Ectodermal cell (in vitro differentiated cells): ENCODE data around the gene HMX1.

ENCODE experiments used
- H3K27ac ChIP-seq: 2 replicates; pipeline ENCODE4 v1.7.0; 2013; ENCODE audit warnings: mild to moderate bottlenecking, low read depth, low read length; ENCODE audit not compliant: insufficient read depth, poor library complexity, severe bottlenecking
- H3K27me3 ChIP-seq: 2 replicates; pipeline ENCODE4 v1.7.0; 2013; ENCODE audit warnings: mild to moderate bottlenecking, low read length; ENCODE audit not compliant: insufficient read depth, control insufficient read depth, poor library complexity, severe bottlenecking
- H3K36me3 ChIP-seq: one replicate; pipeline ENCODE4 v1.7.0; 2013; ENCODE audit warnings: low read length; ENCODE audit not compliant: control insufficient read depth, insufficient read depth
- H3K4me1 ChIP-seq: one replicate; pipeline ENCODE4 v1.7.0; 2013; ENCODE audit warnings: low read length; ENCODE audit not compliant: control insufficient read depth, insufficient read depth
- H3K4me3 ChIP-seq: 2 replicates; pipeline ENCODE4 v1.7.0; 2013; ENCODE audit warnings: low read depth, low read length, control low read depth; ENCODE audit not compliant: insufficient read depth
- H3K9me3 ChIP-seq: 2 replicates; pipeline ENCODE4 v1.7.0; 2013; ENCODE audit warnings: mild to moderate bottlenecking, low read length, moderate library complexity; ENCODE audit not compliant: control insufficient read depth
- WGBS, 2 experiments: methylation state at CpG; one replicate each; pipeline ENCODE4 v1.1.7; 2013; ENCODE audit warnings: missing lambda C conversion rate in 2 of 2; 5-methylcytosine and 5-hydroxymethylcytosine counted together

Gene HMX1

GRCh38 chr4:8915201-8916200 lies 43.9 kb upstream of the HMX1 start:
- no peak overlapping the region for H3K4me3 ChIP-seq
- H3K27me3 ChIP-seq, result peaks cover 22% of the 10 kb centered on the region
- no peaks in the 10 kb centered on the region for H3K9me3 ChIP-seq
- H3K27ac ChIP-seq, result no peak overlapping the region
- H3K36me3 ChIP-seq, result no peaks in the 10 kb centered on the region
- 81 to 83% methylated on average over 27 of the region's 27 CpGs for WGBS, 2 experiments
- H3K4me1 ChIP-seq, result no peaks in the 10 kb centered on the region

DNA sequence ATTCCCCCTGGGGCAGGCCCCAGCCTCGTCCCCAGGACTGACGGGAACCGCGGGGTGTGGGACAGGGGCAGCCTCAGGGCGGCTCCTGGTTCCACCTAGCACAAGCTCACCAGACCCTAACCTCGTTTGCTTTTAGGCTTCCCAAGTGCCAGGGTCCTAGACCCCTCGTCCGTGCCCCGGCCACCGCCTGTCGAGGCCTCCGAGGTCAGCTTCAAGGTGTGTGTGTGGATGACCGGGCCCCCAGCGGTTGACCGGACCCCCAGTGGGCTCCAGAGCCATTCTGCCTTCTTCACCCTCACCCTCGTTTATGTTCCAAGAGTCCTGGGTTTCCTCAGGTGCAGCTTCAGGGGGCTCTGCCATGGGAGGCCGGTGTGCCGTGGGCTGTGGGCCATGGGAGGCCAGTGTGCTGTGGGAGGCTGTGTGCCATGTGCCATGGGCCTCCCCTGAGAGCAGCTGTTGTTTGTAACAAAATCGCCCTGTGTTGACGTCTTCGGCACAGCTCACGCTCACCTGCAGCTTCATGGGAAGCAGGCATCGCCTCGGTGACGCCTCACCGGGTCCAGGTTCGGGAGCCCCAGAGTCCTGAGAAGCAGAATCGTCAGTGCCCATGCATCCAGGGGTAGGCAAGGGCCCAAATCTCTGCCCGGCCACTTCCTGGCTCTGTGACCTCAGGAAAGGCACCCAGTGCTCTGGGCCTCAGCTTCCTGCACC lies 43.0 kb upstream of the HMX1 start:
- no peaks in the 10 kb centered on the region for H3K36me3 ChIP-seq
- 90 to 91% methylated on average over 29 of the region's 29 CpGs for WGBS, 2 experiments

DNA sequence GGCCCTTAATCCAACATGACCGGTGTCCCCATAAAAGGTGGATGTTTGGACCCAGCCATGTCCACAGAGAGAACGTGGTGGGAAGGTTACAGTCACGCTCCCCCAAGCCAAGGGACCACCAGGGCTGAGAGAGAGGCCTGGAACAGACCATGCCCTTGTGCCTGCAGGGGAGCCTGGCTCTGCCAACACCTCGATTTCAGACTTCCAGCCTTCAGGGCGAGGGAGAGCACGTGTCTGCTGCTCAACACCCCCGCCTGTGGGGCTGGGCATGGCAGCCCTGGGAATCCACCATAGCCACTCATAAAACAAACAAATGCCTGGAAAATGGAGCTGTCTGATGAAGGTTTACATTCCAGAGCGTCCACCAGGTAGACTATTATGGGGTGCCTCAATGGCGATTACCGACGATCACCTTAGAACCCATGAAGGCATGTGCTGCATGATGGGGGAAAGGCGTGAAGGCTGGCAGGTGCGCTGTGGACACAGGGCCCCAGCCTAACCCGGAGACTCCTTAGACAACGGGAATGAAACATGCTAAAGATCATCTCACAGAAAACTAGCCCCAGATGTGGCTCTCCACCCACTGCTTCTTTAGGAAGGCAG lies 42.3 kb upstream of the HMX1 start:
- Histone ChIP-seq H3K4me1 (no peaks in the 10 kb centered on the region), H3K4me3 (no peak overlapping the region), H3K36me3 (no peaks in the 10 kb centered on the region), H3K27me3 (peaks cover 22% of the 10 kb centered on the region), H3K9me3 (no peaks in the 10 kb centered on the region), H3K27ac (no peak overlapping the region)
- 86 to 89% methylated on average over 15 of the region's 15 CpGs for WGBS, 2 experiments

More for the DNA sequence above, 43.0 kb upstream of the HMX1 start:
- no peaks in the 10 kb centered on the region for H3K9me3 ChIP-seq
- no peaks in the 10 kb centered on the region for H3K4me1 ChIP-seq
- no peak overlapping the region for H3K4me3 ChIP-seq
- H3K27me3 ChIP-seq, result peaks cover 22% of the 10 kb centered on the region
- no peak overlapping the region for H3K27ac ChIP-seq

DNA sequence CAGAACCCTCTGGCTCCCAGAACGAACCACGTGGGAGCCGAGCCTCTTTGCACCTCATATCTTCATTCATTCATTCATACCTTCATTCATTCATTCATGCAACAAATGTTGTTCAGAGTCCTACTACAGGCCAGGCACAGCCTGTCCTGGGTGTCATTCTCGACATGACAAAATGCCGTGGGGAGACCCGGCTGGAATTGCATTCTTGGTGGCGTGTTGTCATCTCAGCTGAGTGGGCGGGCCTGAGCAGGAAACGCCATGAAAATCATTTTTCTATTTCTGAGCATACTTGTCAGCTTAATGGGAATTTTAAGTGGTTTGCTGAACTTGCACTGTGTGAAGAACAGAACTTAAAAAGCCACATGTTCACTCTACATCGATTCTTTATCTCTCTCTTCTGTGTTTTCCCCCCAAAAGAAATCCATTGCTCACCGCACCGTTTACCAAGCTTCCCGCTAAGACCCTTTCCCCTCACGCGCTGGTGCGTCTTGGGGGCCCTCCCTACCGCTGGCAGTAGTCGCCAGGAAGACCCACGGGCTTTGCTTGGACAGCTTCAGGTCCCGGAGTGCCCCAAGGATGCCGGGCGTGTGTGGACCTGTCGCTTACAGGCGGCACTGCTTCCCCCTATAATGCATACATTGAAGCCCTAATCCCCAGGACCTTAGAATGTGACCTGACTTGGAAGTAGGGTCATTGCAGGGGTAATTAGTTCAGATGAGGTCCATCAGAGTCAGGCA lies 41.6 kb upstream of the HMX1 start:
- no peaks in the 10 kb centered on the region for H3K9me3 ChIP-seq
- no peaks in the 10 kb centered on the region for H3K36me3 ChIP-seq
- H3K4me1 ChIP-seq, result no peaks in the 10 kb centered on the region
- H3K4me3 ChIP-seq, result no peak overlapping the region
- peaks cover 15% of the 10 kb centered on the region for H3K27me3 ChIP-seq
- 86 to 88% methylated on average over 24 of the region's 24 CpGs for WGBS, 2 experiments
- no peak overlapping the region for H3K27ac ChIP-seq

GRCh38 chr4:8912506-8912905 lies 40.9 kb upstream of the HMX1 start:
- no peaks in the 10 kb centered on the region for H3K36me3 ChIP-seq
- H3K9me3 ChIP-seq, result no peaks in the 10 kb centered on the region
- no peak overlapping the region for H3K27ac ChIP-seq
- H3K27me3 ChIP-seq, result peaks cover 10% of the 10 kb centered on the region
- no peaks in the 10 kb centered on the region for H3K4me1 ChIP-seq
- 89 to 97% methylated on average over 4 of the region's 6 CpGs for WGBS, 2 experiments
- H3K4me3 ChIP-seq, result no peak overlapping the region

GRCh38 chr4:8912089-8912455 lies 40.4 kb upstream of the HMX1 start:
- Histone ChIP-seq H3K27ac (no peak overlapping the region), H3K4me1 (no peaks in the 10 kb centered on the region), H3K4me3 (no peak overlapping the region), H3K27me3 (peaks cover 7% of the 10 kb centered on the region), H3K9me3 (no peaks in the 10 kb centered on the region), H3K36me3 (no peaks in the 10 kb centered on the region)
- WGBS, 2 experiments, result 92 to 93% methylated on average over 5 of the region's 5 CpGs

DNA sequence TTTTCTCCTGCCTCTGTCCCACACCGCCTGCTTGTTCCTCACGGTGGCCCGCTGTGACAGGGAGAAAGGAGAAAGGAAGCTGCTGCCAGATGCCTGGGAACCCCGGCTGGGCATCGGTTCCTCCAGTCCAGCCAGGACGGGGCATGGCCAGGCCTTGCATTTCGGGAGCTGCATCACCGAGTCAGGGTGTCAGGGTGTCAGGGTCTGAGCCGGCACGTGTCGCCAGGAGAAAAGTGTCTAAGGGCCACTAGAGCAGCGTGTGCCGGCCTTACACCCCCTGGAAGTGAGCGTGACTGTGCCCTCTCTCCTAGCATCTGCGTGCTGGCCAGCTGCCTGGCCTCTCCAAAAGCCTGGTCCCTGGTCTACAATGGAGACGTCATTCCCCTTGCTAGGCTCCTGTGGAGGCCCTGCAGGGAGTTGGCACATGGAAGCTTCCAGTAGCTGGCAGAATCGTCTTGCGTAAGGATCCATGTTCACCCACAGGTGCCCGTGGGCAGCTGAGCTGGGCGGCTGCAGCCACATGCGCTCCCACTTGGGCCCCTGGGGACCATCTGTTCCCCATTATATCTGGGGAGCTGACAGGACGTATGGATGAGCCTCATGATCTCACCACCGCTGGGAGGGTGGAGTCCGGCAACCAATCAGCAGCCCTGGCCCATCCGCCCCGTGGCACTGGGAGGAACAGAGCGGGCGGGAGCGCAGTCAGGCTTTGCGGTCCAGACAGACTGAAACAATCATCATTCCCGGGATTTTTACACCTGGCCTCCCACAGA lies 39.9 kb upstream of the HMX1 start:
- Histone ChIP-seq H3K27ac (no peak overlapping the region), H3K4me3 (no peak overlapping the region), H3K4me1 (no peaks in the 10 kb centered on the region), H3K27me3 (peaks cover 2% of the 10 kb centered on the region), H3K9me3 (no peaks in the 10 kb centered on the region), H3K36me3 (no peaks in the 10 kb centered on the region)
- 89 to 90% methylated on average over 31 of the region's 31 CpGs for WGBS, 2 experiments

GRCh38 chr4:8910822-8911315 lies 39.2 kb upstream of the HMX1 start:
- H3K9me3 ChIP-seq, result no peaks in the 10 kb centered on the region
- WGBS, 2 experiments, result 75 to 80% methylated on average over 15 of the region's 15 CpGs
- no peaks in the 10 kb centered on the region for H3K27me3 ChIP-seq

DNA sequence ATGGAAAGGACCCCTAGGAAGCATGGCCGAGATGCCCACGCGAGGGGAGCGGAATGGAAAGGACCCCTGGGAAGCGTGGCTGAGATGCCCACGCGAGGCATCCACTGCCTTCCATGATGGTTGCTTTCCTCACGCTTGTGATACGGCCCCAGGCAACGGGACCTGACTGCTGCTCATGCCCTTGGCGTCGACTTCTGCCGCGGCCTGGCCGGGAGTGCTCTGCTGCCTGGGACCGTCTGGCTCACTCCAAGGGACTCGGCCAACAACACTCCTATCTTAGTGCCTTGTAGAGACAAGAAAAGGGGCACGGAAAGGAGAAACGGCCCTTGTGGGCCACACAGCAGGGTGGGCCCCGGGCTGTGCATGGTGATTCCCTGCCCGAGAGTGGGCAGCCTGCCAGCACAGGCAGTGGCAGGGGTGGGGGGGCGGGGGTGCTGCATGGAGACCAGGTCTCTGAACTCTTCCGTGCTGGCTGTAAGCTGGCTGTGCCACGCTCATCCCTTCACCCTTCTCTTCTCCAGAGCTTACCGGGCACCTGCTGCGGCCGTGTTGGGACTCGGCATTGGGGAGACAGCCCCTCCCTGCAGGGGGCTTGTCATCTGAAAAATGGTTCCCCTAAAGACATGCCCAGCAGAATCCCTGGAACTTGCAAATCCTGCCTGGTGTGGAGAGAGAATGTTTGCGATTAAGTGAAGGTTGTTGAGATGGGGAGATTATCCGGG lies 38.6 kb upstream of the HMX1 start:
- no peak overlapping the region for H3K4me3 ChIP-seq
- H3K9me3 ChIP-seq, result no peaks in the 10 kb centered on the region
- no peaks in the 10 kb centered on the region for H3K27me3 ChIP-seq
- no peaks in the 10 kb centered on the region for H3K36me3 ChIP-seq
- no peak overlapping the region for H3K27ac ChIP-seq
- H3K4me1 ChIP-seq, result no peaks in the 10 kb centered on the region
- WGBS, 2 experiments, result 88 to 90% methylated on average over 30 of the region's 30 CpGs

More at GRCh38 chr4:8910822-8911315, 39.2 kb upstream of the HMX1 start:
- no peaks in the 10 kb centered on the region for H3K36me3 ChIP-seq
- H3K4me3 ChIP-seq, result no peak overlapping the region
- no peak overlapping the region for H3K27ac ChIP-seq
- no peaks in the 10 kb centered on the region for H3K4me1 ChIP-seq
